Left hindlimb (tissue), 1 donor: Measurements from ENCODE around the gene CDC42BPA.

Source experiments
- DNase-seq: peaks from one replicate; pipeline ENCODE4 v3.0.0-alpha.2; 2018

Gene CDC42BPA

DNA sequence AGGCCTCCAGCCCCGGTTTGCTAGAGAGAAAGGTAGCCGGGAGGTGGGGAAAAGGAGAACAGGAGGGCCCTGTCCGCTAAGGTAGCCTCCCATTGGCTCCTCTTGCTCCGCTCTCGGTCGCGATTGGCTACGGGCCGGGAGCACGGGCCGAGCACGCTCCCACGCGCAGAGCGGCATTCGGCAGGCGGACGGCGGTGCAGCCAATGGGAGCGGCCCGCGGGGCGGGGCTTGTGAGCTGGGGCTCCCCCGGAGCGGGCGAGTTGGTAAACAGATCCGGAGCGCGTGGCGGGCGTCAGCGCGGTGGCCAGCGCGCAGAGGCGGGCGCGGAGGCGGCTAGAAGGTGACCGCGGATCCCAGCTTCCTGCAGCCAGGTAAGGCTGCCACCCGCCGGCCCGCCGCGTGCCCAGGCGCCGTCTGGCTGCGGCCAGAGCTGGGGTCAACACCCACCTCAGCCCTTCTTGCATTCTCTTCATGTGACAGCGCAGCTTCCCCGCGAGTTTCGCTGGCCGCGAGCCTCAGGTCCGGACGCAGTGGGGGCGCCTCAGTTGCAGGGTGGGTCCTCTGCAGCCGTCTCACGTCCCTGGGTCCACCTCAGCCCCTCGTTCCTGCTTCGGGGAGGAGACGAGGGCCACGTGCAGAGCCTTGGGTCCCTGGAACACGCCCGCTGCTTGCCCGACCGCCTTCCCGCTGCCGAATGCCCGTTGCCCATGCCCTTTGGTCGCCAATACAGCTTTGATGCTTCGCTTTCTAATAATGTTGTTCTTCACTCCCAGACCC lies 378.1 kb downstream of the CDC42BPA start, which contains the start of gene COQ8A:
Gene COQ8A (plus strand): TSS at position 266 of the 777 bp plus-strand sequence. CDS start 21,092 bp downstream, outside the sequence.
- DNase-seq = peak; percentile 100
